NCI-H2029 treated with DMSO at 0.1 percent for 48 hours (cell line): ENCODE results near the gene PTTG1IP.

Experiments used
- DNase-seq: peaks from one replicate; lab custom pipeline; 2025; lab: John Stamatoyannopoulos, UW

The PTTG1IP gene

GRCh38 chr21:44865561-44866280 lies 7.8 kb downstream of the PTTG1IP start:
- peak; percentile 18 for DNase-seq

GRCh38 chr21:44862869-44863685 lies 10.4 kb downstream of the PTTG1IP start:
- no peak for DNase-seq

- no peak for DNase-seq
These were observed 14.7 kb downstream of the PTTG1IP start for GRCh38 chr21:44858791-44859190.

- DNase-seq: no peak
These were observed 15.2 kb downstream of the PTTG1IP start for GRCh38 chr21:44858291-44858690.

GRCh38 chr21:44857127-44857892 lies 16.2 kb downstream of the PTTG1IP start:
- DNase-seq: no peak

- DNase-seq: no peak
These were observed 17.4 kb downstream of the PTTG1IP start for GRCh38 chr21:44856131-44856530.

GRCh38 chr21:44855572-44855971 lies 17.9 kb downstream of the PTTG1IP start:
- DNase-seq: no peak

GRCh38 chr21:44854664-44855446 lies 18.6 kb downstream of the PTTG1IP start:
- no peak for DNase-seq

- DNase-seq: no peak
These were observed 19.2 kb downstream of the PTTG1IP start for GRCh38 chr21:44854391-44854663.

GRCh38 chr21:44853601-44854390 lies 19.7 kb downstream of the PTTG1IP start:
- DNase-seq: no peak

- no peak for DNase-seq
These were observed 22.4 kb downstream of the PTTG1IP start for GRCh38 chr21:44850905-44851657.

GRCh38 chr21:44850208-44850800 lies 23.2 kb downstream of the PTTG1IP start:
- DNase-seq: no peak

- no peak for DNase-seq
These were observed 23.8 kb downstream of the PTTG1IP start for GRCh38 chr21:44849616-44850130.

GRCh38 chr21:44848821-44849521 lies 24.5 kb downstream of the PTTG1IP start:
- no peak for DNase-seq

- DNase-seq: no peak
These were observed 26.0 kb downstream of the PTTG1IP start for GRCh38 chr21:44847261-44848056.

GRCh38 chr21:44846485-44847260 lies 26.8 kb downstream of the PTTG1IP start:
- DNase-seq: no peak

- DNase-seq: no peak
These were observed 27.3 kb downstream of the PTTG1IP start for GRCh38 chr21:44846224-44846484.
